HG03469 (cell line): ENCODE measurements around the gene SCN3A.

Experiments
- ATAC-seq: cut with Tn5 transposase; IDR thresholded peaks from one replicate; pipeline ENCODE4 v1.9.1; 2021; ENCODE audit warnings: mild to moderate bottlenecking, moderate library complexity, moderate number of reproducible peaks; ENCODE audit not compliant: unreplicated experiment

Gene SCN3A

GRCh38 chr2:165192729-165193128 lies 11.1 kb downstream of the SCN3A start:
- no peak for ATAC-seq

DNA sequence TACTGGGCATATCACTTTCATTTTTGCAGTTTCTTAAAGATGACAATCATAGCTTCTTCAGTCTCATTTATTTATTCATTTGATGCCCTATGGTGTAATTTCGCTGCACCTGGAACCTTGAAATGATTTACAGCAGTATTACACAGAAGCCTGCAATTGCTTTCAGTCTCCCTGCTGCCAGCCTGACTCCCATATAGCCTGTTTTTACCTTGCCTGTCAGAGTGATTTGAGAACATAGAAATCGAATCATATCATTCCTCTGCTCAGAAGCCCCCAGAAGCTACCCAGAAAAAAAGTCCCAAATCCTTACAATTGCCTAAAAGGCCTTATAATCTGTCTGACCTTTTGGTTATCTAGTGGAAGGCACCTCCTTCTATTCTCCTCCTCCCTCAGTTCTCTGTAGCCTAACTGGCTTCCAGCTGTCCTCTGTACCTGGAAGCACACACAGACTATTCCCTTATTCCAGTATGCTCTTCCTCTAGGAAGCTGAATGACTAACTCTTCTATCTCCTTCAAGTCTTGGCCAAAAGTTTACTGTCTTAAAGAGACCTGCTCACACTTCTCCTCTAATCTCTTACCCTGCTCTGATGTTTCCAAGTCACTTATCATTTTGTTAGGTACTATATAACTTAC lies 12.6 kb downstream of the SCN3A start:
- ATAC-seq: no peak

DNA sequence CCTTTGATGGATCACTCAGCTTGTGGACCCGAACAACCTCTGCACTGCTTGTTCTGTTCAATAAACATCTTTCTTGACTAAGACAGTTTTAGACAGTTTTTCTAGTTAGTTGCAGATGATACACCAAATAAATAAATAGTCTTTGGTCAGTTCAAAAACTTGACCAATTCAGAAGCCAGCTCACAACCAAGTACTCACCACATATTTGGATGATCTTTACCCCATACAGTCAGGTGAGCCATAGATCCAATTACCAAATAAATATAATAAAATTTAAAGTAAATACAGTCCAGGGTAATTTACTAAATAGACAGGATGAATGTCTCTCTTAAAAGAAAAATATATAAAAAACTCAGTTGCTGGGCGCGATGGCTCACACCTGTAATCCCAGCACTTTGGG lies 18.2 kb downstream of the SCN3A start:
- no peak for ATAC-seq

DNA sequence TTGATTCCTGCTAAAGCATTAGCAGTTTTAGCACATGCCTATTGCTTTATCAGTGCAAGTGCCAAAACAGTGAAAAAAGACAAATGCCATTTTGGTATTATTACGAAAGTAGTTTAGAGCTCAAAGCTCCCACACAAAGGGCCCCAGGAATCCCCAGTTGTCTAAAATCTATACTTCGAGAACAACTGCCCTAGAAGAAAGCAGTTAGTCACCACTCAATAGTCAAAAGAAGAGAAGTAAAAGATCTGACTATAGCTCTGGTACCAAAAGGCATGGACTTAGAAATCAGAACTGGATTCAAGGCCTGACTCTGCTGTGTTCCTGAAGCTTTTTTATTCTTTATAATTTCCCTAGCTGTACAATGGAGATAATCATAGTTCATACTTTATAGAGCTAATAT lies 21.8 kb downstream of the SCN3A start:
- no peak for ATAC-seq

- ATAC-seq: no peak
Measured at GRCh38 chr2:165176780-165177179, 27.1 kb downstream of the SCN3A start.

DNA sequence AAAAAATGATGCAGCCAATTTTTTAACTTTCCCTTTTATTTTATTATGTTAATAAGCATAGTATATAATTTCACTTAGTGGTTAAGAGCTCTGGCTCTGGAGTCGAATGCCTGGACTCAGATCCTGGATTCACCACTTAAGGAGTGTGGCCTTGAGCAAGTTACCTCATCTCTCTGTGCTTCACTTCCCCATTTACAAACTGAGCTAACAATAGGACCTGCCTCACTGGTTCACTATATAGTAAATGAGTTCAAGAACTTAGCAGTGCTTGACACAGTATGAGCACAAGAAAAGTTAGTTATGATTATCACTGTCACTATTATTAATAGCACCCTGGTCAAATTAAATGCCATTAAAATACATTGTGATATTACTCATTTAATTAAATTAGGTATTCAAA lies 30.6 kb downstream of the SCN3A start:
- ATAC-seq: peak; percentile 79

GRCh38 chr2:165164201-165164600 lies 39.6 kb downstream of the SCN3A start:
- ATAC-seq: no peak

GRCh38 chr2:165163761-165164160 lies 40.1 kb downstream of the SCN3A start:
- no peak for ATAC-seq

DNA sequence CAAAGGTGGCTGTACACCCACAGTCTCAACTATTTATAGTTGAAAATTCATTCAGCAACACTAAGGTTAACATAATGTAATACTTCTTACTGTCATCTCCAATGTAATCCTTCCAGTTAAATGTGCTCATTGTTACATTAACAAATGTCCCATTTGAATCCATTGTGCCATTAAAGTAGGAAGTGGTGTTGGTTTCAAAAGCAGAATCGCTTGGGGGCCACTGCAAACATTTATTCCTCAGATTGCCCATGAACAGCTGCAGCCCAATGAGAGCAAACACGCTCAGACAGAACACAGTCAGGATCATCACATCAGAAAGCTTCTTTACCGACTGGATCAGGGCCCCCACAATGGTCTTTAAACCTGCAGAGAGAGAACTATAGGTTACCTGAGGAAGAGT lies 41.4 kb downstream of the SCN3A start:
- ATAC-seq: no peak

DNA sequence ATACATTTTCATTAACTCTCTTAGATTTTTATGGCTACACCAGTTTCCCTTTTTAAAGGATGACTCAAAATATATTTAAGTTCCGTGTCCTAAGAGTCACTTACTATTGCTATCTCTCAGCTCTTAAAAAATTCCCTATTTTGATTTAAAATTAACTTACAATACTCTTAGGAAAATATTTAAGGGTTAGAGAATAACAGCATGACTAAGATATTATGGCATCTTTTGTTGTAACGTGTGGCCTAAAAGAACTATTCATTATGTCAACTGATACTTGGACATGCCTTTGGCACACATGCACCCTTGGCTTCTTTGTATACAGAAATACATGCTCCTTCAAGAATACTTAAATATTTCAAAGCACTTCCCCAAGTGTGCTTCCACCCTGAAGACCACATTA lies 42.3 kb downstream of the SCN3A start:
- no peak for ATAC-seq

- no peak for ATAC-seq
Measured at GRCh38 chr2:165157160-165157559, 46.7 kb downstream of the SCN3A start.

GRCh38 chr2:165155152-165155551 lies 48.7 kb downstream of the SCN3A start:
- no peak for ATAC-seq

DNA sequence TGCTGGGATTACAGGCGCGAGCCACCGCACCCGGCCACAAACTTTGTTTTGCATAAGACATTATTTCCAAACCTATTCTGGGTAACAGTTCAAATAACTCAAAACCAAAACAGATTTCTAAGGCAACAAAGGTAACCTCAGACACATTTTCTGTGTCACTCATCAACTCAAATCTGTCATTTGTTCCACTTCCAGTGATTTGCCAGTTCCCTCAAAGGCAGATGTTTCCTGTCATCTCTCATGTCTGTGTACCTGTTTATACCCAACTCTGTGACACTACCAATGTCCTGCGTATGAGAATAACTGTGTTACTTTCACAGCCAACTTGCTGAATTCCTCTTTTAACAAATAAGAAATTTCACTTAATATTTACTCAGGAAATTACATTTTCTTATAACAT lies 54.4 kb downstream of the SCN3A start:
- peak; percentile 94 for ATAC-seq

- ATAC-seq: no peak
Measured at GRCh38 chr2:165147186-165148045, 56.4 kb downstream of the SCN3A start.

- ATAC-seq: peak; percentile 77
Measured at GRCh38 chr2:165144315-165144714, 59.5 kb downstream of the SCN3A start.

DNA sequence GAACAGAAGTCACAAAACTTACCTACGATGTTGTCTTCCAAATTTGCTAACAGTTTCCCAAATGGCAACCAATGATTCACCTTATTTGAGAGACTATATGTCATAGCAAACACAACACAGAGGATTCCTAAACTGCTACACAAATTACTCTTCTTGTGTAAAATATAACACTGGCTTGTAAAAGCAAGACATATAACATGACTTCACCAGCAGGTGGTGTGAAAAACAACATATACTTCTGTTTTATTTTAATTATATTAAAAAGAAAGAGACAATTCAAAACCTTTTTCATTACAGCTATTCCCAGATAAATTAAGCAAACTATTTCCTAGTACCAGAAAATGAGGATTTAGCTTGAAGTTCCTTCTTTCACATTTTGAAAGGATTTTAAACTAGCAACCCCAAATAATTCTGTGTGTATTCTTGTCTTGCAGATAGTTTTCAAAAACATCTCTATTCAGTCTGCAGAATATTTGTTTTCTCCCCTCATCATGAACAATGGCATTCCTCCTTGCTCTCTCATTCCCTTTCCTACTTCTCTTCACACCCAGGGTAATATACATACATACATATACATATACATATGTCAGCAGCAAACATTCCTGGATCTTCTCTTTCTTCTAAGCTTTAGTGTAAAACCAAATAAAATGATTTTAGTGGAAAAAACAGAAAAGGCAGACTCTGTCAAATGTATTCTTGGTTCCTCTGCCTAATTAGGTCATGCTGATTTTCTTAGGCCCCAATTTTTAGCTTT lies 62.1 kb downstream of the SCN3A start:
- ATAC-seq: no peak

DNA sequence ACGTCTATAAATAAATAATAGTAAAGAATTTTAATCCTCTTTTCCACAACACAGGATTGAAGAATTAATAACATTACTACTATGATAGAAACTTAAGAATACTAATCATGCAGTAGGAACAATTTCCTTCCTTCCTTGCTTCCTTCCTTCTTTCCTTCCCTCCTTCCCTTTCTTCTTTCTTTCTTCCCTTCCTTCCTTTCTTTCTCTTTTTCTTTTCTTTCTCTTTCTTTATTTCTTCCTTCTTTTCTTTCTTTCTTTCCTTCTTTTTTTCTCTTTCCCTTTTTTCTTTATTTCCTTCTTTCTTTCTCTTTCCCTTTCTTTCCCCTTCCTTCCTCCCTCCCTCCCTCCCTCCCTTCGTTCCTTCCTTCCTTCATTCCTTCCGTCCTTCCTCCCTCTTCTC lies 77.6 kb downstream of the SCN3A start:
- ATAC-seq: no peak

DNA sequence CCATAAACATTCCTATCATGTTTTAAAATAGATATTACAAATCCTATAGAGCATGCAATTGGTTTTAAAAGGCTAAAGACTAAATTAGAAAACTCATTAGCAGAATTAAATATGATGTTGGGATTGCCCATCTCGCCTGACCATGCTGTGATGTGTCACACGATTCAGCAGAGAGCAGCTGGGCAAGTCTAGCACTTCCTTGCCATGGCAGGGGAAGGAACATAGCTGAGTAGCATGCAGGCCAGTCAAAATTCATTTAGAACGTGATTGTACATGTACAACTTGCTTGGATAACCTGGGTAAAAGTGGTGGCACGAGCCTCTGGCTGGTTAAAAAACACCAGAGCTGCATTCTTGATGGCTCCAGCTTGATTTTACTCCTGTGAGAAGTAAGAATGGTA lies 81.3 kb downstream of the SCN3A start:
- ATAC-seq: no peak

GRCh38 chr2:165120740-165121467 lies 82.9 kb downstream of the SCN3A start:
- ATAC-seq: no peak

DNA sequence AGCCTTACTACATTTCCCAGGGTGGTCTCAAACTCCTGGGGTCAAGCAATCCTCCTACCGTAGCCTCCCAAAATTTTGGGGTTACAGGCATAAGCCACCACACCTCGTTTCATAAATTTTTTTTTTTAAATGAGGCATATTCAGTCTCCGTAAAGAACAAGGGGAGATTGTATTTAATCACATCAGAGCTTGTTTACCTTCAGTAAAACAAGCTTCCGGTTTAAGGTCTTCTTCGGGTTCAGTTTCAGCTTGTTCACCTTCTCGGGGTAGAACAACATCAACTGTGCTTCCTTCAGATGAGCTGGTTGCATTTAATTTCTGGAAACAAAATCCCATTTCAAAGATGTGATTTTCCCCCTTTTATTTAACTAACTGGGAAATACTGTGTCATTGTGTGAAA lies 88.6 kb downstream of the SCN3A start:
- no peak for ATAC-seq

DNA sequence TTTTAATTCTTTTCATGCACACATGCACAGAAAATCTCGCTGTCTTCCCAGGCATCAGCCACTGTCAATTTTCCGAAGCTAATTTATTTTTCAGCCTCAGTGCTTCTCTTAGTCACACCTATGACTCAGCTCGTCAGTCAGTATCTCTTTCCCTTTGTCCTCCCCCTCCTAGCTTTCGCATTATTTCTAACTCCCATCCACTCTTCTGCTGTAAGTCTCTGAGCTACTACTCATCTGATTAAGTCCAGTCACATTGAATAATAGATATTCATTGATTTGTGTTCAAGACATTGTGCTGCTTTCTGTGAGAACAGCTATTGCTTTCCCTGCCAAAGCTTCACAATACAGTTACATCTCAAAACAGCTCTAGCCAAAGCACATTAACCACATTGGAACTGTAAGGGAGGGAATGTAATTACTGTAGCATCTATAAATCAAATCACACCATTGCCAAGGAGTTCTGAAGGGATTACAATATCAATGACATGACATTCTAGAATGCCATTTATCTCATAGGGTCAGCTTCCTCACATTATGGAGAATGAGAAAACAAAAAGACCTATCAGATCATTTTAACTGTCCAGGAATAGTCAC lies 89.4 kb downstream of the SCN3A start:
- no peak for ATAC-seq
